Measurements from ENCODE around the gene FANCC.

FANCC gene

GRCh38 chr9:95102001-95102433 lies 215.5 kb downstream of the FANCC start:
- DNase-seq (ENCODE audit: low read depth), result no peak

GRCh38 chr9:95101326-95101725 lies 216.2 kb downstream of the FANCC start:
- DNase-seq (ENCODE audit: low read depth), result no peak

DNA sequence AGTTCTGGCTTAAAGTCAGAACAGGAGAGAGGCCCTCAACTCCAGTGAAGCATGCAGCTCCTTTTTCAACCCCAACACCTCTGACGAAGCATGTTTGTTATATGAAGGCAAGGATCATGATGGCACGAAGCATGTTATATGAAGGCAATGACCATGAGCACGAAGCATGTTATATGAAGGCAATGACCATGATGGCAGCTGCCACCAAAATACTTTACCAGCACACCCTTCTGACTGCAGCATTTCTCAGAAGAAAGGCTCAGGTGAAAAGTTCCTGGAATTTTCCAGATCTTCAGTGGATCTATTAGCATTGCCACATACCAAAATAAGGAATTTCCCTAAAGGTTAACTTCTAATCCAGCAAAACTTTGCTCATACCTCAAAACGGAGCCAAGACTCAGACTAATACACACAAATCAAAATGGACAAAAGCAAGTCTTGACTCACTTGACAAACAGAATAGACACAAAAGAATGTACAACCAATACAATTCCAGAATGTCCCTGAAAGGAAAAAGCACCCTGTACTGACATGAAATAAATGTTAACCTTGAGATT lies 217.4 kb downstream of the FANCC start:
- DNase-seq (ENCODE audit: low read depth), result no peak

DNA sequence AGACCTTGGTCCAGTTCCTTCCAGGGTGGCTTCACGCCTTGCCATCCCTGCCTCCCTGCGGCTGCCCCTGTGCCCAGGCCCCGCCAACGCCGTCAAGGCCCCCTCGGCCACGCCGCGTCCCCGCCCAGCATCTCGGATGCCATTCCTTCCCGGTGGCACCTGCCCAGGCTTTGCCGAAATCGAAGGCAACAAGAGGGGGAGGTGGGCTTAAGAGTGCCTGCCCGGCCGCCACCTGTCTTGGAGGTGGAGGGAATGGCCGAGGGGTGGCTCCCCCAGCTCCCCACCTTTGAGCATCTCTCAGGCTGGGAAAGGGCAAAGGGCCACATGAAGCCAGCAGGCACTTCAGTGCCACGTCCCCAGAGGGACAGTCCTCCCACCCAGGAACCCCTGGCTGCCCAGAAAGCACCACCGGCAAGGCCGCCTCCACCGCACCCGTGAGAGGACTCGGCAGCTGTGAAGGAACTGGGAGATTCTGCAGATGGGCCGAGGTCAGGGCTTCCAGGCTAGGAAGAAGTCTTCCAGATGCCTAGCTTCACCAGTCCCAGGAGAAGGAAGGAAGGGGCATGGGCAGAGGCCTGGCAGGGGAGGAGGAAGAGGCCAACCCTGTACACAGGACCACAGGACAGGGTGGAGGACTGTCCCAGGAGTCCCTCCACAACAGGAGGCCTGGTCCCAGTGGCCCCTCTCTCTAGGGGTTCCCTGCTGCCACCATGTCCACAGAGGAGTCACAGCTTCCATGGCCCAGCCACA lies 218.0 kb downstream of the FANCC start:
- no peak for DNase-seq (ENCODE audit: low read depth)

DNA sequence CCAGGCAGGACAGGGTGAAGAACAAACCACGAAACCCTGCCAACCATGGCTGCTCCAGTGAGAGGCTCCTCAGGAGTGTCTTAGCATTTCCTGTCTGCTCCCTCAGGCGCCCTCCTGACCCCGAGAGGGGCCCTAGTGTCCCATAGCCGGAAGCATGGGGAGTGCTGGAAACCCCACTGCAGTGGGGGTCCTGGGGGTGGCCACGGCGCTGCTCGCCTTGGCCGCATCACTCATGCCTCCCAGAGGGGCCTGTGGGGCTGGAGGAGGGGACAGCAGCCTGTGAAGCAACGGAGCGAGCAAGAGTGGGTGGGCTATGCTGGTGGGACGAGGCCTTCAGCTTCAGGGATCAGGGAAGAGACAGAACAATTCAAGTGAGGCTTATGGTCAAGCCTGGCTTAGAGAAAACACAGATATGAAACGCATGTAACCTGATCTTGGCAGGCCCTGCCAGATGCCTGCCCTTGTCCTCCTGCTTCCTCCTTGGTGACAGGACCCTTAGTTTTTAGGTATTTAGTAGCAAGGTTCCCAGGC lies 219.1 kb downstream of the FANCC start:
- no peak for DNase-seq (ENCODE audit: low read depth)

DNA sequence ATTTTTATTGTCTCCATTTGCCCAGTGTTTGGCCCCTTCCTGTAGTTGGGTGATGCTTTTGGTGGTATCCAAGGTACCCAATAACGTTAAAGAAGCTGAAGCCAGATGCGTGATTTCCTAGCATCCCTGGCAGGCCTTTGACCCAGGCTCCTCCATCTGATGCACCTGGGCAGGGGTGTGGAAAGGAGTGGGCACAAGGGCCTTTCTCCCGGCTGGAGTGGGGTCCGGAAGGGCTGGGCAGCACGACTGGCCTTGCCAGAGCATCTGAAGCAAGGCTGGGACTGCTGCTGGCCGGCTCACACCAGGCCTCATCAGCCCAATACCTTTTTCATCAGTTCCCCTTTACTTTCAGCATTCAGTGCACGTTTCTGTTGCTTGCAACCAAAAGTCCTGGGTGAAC lies 220.2 kb downstream of the FANCC start:
- no peak for DNase-seq (ENCODE audit: low read depth)

DNA sequence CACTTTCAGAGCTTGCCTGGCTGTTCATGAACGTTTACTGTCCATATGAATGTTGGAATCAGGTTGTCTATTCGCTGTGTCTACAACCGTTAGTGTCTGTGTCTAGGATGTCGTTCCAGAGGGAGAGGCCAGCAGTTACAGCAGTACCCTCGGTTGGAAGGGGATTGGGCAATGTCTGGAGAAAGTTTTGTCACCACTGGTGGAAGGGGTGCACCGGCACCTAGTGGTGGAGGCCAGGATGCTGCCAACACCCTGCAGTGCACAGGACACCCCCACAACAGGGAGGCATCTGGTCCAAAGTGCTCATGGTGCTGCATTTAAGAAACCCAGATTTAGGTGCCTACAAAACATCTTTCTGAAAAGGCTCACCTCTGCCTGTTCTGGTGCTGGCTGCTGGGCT lies 220.7 kb downstream of the FANCC start:
- DNase-seq (ENCODE audit: low read depth), result no peak

DNA sequence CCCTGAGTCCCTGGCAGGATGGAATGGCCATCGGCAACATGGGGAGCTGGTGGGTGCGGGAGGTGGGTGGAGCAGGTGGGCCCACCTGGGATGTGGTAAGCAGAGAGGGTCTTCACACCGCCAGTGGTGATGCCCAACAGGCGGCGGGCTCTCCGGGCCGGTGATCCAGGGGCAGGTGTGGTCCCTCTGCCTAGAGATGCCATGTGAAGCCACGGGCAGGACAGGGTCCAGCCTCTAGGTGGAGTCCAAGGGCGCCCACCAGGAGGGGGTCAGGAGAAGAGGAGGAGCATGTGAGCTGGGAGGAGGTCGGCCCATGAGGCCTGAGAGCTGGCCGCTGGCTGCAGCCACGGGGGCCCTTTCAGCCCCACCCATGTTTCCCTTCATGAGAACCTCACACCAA lies 221.1 kb downstream of the FANCC start:
- DNase-seq (ENCODE audit: low read depth), result no peak

DNA sequence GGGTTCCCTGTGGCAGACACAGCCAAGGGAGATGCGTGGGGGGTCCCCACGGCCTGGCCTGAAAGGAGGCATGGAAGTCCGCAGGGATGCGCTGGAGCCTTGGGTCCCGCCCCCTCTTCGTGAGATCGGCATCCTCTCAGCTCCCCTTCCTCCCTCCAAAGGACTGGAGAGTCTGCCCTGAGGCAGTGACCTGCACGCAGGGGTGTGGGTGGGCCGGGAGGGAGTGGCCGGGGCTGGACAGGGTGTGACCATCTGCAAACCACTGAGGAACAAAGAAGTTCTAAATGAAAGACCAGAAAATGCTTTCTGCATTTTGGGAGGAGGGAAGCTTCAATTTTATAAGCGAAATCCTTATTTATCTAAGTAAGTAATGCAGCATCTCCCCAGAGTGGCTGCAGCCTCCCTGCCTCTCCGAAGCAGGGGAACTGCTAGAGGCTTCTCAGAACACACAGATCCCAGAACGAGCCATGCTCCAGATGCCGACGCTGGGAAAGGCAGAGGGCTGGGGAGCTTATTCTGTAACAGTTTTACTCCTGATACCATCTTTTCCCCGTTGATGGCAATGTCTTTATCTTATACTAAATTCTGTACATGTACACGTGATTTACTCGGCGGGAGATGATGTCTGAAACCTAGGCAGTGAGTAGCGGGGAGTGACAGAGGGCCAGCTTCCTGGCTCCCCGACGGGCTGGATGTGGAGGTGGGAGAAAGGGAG lies 221.7 kb downstream of the FANCC start:
- DNase-seq (ENCODE audit: low read depth), result no peak

- no peak for DNase-seq (ENCODE audit: low read depth)
Measured at GRCh38 chr9:95094002-95094401, 223.5 kb downstream of the FANCC start.

- DNase-seq (ENCODE audit: low read depth), result no peak
Measured at GRCh38 chr9:95093586-95093985, 223.9 kb downstream of the FANCC start.

GRCh38 chr9:95092262-95093072 lies 225.0 kb downstream of the FANCC start:
- DNase-seq (ENCODE audit: low read depth), result no peak

GRCh38 chr9:95091601-95092261 lies 225.8 kb downstream of the FANCC start:
- DNase-seq (ENCODE audit: low read depth), result no peak

- no peak for DNase-seq (ENCODE audit: low read depth)
Measured at GRCh38 chr9:95090871-95091577, 226.5 kb downstream of the FANCC start.

DNA sequence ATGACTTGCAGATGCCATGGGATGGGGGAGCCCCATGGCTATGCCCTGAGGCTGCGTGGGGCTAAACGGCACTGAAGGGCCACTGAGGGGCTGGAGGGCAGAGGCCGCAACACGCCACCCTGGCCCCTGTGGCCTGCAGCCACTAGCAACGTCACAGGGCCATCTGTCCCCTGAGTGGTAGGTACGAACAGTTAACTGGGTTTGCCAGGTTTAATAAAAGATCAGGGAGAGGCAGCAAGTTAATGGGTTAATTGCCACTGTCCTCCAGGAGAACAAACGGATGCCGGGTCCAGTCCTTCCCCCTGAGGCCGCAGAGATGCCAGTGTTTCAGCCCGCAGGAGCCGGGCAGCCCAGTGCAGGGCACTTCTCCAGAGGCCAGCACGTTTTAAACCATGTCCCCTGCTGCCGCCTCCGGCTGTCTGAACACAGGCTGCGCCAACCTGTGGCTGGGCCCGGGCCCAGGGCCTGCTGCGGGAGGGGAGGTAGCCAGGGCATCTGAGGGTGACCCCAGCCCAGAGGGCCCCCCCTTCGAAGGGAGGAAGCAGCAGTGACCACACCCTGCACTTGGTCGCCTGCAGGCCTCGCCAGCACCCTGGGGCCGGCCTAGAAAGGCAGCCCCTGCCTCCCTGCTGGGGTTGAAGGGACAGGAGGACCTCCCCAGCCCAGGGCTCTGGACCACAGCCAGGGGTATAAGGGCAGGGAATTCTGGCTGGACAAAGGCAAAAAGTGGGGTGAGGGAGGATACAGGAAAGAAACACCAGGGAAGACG lies 227.3 kb downstream of the FANCC start:
- no peak for DNase-seq (ENCODE audit: low read depth)

- no peak for DNase-seq (ENCODE audit: low read depth)
Measured at GRCh38 chr9:95089257-95090022, 228.1 kb downstream of the FANCC start.

- no peak for DNase-seq (ENCODE audit: low read depth)
Measured at GRCh38 chr9:95088421-95089161, 228.9 kb downstream of the FANCC start.

DNA sequence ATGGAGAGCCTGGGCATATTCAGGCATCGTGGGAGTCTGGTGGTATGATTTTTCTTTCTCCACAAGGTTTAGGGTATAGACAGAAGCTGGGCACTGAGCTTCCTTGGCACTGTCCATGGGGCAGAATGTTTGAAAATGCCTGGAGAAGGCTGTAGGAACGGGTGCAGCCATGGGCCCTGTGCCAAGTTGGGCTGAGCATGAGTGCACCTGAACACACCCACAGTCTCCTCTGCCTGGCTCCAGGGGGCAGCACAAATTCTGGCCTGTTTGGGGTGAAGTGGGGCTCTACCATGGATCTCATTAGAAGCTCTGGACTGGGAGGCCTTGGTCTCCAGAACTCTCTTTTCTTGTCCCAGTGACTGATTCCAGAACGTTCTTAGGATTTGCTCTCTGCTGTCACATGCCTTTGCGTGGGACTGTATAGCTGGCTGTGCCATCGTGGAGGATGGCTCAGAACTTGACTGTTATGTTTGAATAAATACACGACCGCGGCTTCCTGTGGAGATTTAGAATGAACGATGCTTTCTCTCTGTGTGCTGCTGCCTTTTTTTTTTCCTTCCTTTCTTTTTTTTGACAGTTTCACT lies 229.8 kb downstream of the FANCC start:
- DNase-seq (ENCODE audit: low read depth), result no peak
